HG03060 (cell line): Measurements from ENCODE around the gene MTSS2.

Source experiments
- ATAC-seq: cut with Tn5 transposase; IDR thresholded peaks from one replicate; pipeline ENCODE4 v1.9.1; 2021; ENCODE audit warnings: low read depth, moderate number of reproducible peaks; ENCODE audit not compliant: unreplicated experiment

Gene MTSS2

DNA sequence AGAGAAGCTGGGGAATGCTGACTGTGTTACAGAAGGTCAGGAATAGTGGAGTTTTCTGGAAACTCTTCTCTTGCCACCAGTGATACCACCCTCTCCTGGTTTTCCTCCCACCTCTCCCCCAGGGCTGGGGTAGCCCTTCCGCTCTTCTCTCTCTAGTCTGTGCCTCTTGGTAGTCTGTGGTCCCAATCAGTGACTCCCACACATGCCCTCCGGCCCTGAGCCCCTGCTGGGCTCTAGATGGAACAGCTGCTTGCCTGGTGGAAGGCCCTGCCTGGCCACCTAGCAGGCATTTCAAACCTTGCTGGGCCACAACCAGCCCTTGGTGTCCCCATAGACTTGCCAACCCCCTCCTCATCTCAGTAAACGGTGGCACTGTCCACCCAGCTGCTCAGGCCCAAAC, 15.2 kb upstream of the MTSS2 start:
- no peak for ATAC-seq

DNA sequence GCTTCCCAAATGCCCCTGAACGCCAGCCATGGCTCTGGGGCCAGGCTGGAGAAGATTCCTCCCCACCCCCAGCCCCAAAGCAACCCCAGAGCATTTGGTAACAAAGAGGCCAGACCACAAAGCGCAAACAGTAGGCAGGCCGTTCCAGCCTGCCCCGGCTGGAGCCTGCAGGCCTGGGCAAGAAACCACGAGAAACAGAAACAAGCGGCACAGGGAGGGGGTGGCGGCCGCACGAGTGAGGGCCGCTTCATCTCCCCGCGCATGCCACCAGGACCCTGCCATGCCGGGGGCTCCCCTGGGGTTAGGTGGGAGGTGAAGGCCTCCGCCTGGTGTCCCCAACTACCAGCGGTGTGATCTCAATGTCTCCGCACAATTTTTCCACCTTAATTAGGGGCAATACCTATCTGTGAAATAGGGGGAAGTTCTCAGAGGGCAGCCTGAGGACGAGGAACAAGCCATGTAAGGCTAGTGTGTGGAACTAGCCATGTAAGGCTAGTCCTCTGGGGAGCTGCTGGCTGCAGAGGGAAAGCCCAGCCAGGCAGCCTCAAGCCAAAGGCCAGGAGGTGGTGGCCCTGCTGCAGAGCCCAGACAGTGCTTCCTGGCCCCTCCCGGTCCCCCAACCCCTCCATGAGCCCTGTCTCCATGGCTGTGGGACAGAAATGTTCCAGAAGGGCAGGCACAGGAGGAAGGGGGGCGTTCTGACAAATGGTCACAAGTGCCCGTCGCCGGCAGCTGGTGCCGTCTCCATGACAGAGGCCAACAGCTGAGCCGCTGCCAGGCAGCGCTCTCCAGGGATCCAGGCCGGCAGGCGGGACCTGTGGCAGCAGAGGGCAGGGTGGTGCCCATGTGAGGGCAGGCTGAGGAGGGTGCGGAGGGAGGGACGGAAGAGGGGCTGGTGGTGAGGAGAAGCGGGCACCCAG, 14.5 kb upstream of the MTSS2 start:
- no peak for ATAC-seq

DNA sequence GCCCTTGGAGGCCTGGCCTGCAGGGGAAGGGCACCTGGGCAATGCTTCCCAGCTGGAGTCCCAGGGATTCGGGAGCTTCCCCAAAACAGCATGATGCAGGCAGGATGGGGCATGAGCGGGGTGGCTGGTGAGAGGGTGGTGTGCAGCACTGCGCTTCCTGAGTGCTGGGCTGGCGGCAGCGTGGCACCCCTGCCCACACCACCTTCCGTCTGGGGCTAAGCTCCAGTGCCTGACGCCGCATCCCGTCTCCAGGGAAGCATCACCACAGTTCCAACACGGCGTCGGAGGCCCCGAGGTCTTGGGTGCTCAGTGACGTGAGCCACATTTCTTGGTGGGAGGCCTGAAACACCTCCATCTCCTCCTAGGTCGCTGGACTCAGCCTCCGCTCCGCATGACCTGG, 13.8 kb upstream of the MTSS2 start:
- no peak for ATAC-seq

DNA sequence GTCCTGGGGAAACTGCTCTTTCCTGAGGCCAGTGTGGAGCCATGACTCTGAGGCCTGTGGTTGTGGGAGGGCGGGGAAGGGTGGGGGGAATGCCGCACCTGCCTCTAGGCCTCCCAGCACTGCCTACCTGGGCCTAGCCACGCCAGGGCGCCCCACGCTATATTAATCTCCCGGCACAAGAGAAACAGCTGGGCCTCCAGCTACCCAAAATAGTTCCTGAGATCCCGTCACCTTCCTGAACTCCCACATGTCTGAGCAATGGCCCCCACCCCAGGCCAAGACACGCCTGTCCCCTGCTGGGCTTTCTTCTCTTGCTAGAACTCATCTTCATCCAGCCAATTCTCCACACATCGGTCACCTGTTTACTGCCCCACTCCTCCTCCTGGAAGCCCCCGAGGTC, 13.0 kb upstream of the MTSS2 start:
- no peak for ATAC-seq

DNA sequence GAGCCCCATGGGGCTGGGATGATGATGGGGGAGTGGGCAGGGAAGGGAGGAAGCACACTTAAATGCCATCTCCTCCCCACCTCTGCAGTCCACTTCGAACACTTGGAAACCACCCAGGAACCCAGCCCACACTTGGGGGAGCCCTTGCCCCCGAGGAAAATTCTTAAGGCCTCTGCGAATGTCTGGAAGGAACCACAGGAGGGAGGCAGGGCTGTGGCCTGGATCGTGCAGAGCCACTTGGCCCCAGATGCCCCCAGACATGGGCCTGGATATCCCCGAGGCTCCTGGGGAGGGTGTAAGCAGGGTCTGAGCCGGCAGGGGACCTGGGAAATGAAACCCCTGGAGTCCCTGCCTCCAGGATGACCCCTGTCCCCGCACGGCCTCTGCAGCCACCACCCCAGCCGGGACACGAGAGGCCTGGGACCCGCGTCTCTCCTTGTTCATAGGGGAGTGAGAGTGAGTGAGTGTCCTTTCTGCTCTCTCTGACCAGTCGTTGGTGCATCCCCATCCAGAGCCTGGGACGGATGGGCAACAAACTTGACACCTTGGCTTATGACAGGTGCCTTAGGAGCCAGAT, 11.8 kb upstream of the MTSS2 start:
- no peak for ATAC-seq

DNA sequence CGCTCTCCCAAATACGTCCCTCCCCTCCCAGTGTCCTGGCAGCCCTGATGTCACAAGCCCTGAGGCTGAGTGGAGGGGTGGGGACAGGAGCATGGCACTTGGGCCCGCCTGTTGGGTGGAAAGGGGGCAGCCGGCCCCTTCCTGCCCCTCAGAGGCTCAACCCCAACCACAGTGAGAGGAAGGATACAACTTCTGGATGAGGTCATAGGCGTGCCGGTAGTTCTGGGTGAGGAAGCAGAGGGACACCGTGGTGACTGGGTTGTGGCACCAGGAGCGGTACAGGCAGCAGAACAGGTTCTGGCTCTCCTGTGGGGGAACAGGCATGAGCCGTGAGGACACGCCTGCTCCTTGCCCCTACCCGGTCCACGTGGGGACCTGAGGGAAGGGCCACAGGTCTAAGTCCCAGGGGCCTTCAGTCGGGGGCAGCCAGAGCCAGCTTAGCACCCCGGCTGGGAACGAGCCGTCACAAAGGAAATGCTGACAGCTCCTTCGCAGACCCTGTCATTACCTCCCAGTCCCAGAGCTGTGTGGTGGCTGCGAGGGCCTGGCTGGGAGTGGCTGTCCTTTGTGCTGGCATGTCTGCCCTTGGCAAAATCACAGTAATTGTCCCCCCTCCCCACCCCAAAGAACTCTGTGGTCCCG, 11.2 kb upstream of the MTSS2 start:
- ATAC-seq: no peak

DNA sequence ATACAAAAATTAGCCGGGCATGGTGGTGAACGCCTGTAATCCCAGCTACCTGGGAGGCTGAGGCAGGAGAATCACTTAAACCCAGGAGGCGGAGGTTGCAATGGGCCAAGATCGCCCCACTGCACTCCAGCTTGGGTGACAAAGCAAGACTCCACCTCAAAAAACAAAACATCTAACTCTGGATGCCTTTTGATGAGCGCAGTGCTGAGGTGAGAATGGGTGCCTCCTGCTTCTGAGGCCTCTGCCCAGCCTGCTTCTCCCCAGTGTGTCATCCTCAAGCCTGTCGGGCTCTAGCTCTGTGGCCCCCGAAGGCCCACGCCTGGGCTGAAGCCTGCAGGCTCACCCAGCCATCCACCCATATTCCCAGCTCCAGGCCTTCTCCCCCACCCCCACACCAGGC, 10.5 kb upstream of the MTSS2 start:
- ATAC-seq: no peak

DNA sequence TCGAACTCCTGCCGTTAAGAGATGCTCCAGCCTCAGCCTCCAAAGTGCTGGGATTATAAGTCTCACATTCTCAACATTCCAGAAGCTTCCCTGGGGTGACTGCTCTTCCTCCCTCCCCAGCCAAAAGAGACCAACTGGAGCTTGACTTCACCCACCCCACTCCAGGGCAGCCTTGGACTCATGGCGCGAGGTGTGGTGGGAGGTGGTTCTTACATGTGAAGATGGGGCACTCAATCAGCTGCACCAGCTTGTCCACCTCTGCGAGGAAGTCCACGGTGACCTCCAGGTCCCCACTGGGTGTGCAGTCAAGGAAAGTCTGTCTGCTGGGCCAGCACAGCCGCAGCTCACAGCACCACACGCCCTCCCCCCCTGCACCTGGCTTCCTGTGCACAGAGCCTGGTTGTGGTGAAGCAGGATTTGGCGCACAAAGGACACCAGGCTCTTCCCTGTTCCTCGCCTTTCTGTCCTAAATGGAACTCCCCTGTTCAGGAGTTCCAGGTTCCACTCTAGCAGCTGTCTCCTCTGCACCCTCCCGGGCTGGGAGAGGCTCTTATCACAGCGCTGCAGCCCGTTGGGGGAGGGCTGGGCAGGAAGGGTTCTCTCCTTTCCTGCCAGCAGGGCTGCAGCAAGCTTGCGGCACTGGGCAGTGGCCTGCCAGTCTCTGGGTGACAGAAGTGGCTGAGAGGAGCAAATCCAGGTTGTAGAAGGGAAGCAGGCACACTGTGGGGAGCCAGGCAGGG, 9.6 kb upstream of the MTSS2 start:
- ATAC-seq: no peak

DNA sequence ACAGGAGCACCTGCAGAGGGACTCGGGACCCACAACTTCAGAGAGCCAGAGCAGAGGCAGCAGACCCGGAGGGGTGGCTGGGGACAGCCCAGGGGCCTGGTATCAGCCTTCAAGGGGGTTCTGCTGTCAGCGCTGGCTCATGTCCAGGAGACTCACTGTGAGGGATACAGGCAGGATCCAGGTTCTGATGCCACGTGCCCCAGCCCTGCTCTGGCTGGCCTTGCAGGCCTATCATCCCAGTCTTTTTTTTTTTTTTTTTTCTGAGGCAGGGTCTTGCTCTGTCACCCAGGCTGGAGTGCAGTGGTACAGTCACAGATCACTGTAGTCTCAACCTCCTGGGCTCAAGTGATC, 9.0 kb upstream of the MTSS2 start:
- ATAC-seq: no peak

DNA sequence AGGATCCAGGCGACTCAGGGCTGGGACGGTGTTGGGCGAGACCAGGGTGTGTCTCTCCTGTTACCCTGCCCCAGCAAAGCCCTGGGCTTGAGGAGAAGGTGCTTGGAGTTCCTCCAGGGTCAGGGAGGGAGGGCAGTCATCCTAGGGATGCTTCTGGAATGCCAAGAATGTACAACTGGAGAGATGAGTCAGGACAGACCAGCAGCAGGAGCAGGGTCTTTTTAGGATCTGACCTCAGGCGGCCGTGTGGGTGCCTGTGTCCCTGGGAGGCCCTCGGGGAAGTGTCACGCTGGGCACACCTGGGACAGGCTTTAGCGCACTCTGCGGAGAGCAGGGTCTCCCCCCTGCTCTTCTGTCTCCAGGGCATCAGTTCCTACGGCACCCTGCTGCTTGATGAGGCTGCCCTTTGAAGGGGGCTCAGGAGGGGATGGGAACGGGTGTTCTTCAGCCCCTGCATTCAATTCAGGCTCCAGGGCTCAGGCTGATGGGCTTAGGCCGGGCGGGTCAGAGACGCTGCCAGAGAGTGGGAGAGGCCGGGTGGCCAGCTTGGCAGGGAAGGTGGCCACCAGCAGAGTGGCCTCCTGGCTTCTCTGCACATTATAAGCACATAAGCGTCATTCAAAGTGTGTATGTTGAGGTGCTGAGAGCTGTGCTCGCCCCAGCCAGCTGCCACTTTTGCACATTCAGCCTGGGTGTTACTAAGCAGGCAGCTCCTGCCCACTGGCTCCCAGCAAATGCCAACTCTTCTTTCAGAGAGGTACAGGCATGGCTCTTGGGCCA, 8.4 kb upstream of the MTSS2 start:
- ATAC-seq: no peak

DNA sequence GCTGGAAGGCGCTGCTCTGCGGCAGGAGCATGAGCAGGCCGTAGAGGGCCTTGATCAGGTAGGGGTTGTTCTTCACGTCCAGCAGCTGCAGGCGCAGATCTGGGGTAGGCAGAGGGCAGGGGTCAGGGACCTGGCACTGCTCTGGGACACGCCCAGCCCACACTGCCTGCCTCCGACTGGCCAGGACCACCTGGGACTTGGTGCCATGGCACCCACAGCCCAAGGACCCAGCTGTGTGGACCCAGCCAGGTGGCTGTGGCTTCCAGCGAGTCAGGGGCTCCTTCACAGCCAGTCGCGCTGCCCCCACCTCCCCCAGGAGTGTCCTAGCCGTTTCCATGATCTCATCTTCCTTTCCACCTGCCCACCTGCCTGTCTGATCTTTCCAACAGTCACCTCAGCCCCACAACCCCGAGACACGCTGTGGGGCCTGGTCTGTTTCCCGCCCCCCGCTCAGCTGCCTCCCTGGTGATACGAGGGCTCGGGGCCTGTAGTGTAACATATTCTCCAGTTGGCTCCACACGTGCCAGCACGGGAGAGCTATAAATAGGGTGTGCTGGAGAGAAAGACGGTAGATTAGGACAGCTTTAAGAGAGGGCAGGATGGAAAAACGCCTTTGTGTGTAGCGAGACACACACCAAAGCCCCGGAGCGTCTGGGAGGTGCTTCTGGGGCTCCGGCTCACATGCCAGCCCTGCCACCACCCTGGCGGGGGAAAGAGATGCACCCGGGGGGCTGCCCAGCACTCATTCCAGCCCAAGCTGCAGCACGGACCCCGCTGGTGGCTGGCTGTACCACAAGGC, 7.2 kb upstream of the MTSS2 start:
- no peak for ATAC-seq

DNA sequence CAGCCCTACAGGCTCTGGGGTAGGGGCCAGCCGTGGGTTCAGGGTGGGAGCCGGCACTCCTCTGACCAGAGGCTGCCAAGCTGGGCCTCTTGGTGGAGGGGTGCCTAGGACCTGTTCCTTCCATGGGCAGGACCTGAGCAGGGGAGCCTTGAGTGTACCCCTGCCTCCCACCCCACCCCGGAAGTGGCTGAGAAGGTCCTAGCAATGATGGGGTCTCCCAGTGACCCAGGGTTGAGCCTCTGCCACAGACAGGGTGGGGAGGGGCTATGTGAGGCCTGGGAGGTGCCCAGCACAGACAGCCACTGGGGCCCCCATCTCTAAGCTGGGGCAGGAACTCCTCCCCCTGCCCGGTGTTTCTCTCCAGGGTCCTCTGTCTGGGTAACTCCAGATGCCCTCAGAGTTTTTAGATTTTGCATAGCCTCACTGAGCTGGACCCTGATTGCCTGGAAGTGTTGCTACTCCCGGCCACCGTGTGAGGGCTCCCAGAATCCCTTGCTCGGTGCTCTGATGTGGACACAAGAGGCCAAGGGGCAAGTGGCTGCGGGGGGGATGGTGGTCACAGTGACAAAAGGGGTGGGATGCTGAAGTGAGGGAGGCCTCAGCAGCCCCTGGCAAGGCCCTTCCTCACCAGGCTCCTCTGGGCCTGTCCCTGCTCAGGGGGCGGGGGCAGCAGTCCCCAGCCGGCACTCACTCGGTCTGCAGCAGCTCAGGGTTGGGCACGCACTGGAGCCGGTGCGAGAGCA, 6.4 kb upstream of the MTSS2 start:
- ATAC-seq: no peak

DNA sequence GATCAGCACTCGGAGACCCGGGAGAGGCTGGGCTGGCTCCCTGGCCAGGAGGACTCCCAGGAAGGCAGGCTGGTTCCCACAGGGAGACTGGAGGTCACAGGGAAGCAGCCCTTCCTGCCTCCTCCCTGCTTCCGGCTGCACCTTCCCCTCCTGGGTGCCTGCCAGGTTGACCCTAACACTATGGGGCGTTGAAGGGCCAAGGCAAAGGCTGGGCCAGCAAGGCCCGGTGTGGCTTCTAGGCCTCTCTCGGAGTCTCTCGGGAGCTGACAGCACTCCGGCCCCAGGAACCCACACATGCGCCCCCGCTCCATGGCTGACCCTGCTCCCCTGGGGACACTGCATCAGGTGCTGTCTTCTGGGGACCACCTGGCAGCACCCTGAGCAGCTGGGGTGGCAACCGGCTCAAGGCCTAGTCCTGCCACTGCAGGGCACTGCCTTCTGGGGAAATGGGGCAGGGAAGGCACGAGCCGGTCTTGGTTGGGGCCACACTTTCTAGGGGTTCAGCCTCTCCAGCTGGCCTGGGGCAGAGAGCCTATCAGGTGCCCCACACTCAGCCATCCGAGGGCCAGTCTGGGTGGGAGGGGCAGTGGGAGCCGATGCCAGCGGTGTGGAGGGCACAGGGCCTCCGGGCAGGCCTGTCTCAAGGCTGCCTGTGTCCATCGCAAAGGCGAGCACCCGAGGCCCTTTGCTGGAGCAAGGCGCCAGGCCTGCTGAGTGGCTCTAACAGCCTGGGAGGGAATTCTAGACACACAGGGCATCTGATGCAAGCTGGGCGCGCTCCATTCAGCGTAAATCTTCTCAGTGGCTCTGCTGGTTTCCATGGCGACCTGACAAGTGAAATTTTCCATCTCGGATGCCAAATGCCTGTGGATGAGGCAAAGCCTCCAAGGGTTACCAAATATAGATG, 5.6 kb upstream of the MTSS2 start:
- no peak for ATAC-seq

DNA sequence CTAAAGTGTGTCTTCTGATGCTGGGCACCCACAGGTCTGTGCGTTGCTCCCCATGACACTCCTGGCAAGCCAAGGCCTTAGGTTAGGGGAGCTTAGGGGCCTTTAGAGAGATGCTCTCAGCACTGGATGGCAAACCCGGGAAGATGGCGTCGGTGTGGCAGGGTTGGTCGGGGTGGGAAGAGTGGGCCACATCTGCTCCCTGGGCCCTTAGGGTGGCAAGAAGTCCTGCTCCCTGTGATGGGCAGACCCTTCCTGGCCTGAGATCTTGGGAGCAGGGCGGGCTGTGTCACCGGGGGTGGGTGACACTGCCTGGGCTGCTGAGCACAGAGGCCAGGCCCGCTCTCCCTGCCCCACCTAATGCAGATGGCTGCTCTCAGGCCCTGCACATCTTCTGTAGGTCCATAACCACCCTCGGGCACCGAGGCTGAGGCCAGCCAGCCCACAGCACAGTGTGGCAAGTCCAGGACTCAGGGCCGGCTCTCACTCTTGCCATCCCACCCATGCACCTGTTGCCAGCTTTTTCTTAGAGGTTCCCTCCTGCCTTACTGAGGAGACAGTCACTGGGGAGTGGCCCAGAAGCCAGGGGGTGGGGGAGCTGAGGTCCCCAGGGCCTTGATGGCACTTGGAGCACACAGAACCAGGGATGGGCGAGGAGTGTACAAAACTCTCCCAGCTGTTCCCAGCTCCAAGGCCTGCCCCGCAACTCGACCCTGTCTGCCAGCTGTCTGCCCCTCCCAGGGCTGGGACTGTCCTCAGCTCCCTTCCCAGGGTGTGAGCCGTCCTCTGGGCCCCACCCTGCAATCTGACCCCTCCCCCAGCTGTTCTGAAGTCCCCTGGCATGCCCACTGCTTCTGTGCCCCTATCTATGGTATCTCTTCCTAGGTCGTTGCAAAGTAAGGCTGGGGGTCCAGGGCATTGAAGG, 4.4 kb upstream of the MTSS2 start:
- no peak for ATAC-seq

DNA sequence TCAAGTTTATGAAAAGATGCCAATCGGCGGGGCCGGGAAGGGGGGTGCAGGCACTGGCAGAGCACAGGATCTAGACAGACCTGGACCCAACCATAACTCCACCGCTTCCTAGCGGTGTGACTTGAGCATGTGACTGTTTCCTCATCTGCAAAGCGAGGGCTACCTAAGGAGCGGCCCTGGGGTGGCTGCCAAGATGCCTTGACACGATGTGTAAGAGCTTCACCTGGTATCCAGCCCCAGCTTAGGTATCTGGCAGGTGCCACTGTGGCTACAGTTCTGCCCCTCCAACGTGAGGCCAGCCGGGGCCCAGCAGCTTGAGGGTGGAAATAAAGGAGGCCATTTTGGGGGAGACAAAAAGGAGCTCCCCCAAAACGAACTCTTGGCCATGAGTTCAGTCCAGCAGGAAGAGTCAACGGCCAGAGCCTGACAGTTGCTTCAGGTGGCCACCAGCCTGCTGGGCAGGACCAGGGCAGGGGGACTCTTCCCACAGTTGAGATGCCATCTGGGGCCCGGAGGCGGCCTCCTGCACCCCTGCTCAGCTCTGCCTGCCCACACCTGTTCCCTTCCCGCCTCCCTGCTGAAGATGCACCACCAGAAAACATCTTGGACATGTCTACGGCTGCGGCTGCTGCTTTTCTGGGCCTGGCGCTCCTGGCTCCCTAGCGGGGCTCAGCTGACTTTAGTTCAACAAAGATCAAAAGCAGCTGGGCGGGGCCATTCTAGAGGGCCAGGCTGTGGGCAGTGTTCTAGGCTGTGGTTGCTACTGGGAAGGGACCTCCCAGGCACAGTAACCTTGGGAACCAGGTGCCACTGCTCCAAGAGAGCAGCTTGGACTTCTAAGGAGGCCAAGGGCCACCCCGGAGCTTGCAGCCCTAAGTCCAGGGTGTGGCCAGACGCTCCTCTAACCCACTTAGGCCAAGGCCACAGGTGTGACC, 3.4 kb upstream of the MTSS2 start:
- ATAC-seq: no peak

DNA sequence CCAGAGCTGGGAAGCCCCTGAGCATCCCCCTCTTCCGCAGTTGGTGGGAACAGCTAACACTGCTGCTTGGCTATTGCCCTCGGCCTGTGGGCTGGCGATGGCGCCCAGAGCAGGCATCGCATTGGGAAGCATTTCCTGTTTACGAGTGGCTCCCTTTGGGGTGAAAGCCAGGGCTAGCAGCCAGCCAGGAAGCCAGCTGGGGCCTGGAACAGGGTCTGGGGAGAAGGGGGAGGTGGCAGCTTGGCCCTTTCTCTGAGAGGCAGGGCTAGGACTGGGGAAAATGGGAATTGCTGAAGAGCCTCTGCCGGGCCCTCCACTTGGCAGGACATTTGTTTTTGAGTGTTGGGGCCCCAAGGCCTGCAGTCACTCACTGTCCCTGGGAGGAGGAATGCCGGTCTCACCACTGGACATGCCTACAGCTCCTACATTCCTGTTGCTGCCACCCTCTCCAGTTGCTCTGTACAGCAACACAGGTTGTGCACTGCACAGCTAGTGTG, 2.4 kb upstream of the MTSS2 start:
- ATAC-seq: no peak
